ENCODE measurements around the gene MCC.

- TF ChIP-seq, protein P1, sequence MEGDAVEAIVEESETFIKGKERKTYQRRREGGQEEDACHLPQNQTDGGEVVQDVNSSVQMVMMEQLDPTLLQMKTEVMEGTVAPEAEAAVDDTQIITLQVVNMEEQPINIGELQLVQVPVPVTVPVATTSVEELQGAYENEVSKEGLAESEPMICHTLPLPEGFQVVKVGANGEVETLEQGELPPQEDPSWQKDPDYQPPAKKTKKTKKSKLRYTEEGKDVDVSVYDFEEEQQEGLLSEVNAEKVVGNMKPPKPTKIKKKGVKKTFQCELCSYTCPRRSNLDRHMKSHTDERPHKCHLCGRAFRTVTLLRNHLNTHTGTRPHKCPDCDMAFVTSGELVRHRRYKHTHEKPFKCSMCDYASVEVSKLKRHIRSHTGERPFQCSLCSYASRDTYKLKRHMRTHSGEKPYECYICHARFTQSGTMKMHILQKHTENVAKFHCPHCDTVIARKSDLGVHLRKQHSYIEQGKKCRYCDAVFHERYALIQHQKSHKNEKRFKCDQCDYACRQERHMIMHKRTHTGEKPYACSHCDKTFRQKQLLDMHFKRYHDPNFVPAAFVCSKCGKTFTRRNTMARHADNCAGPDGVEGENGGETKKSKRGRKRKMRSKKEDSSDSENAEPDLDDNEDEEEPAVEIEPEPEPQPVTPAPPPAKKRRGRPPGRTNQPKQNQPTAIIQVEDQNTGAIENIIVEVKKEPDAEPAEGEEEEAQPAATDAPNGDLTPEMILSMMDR (IDR thresholded peaks at IDR 0.05; ENCODE audit: insufficient read depth, low read length) = no peak
- no peak for TF ChIP-seq GABPA (IDR thresholded peaks at IDR 0.05; ENCODE audit: low read depth)
- TF ChIP-seq POLR2AphosphoS5 (IDR thresholded peaks at IDR 0.05; ENCODE audit: low read depth) = no peak
- TF ChIP-seq REST (IDR thresholded peaks at IDR 0.05; ENCODE audit: insufficient replicate concordance, low read depth) = no peak
These were observed 306.3 kb downstream of the MCC start for GRCh38 chr5:113181853-113182490.
